ENCODE results near the gene P3R3URF.
A peak's percentile ranks its signal among the peaks of the same experiment; 100 is the strongest.

The P3R3URF gene

GRCh38 chr1:46199233-46199749 lies 23.0 kb upstream of the P3R3URF start:
- ATAC-seq, result no peak
- no peak for TF ChIP-seq ZNF8 (CRISPR knock-in tag; IDR thresholded peaks at IDR 0.05)
- TF ChIP-seq SNAI2 (CRISPR knock-in tag; IDR thresholded peaks at IDR 0.05), result no peak
- TF ChIP-seq GLIS3 (CRISPR knock-in tag; IDR thresholded peaks at IDR 0.05), result no peak
- no peak for TF ChIP-seq POU6F1 (CRISPR knock-in tag; IDR thresholded peaks at IDR 0.05; ENCODE audit: borderline replicate concordance, low read depth)
- TF ChIP-seq PPARA (CRISPR knock-in tag; IDR thresholded peaks at IDR 0.05; ENCODE audit: borderline replicate concordance), result no peak
- no peak for TF ChIP-seq TSHZ2 (CRISPR knock-in tag; IDR thresholded peaks at IDR 0.05)
- no peak for TF ChIP-seq OSR1 (CRISPR knock-in tag; IDR thresholded peaks at IDR 0.05)
- TF ChIP-seq PATZ1 (CRISPR knock-in tag; IDR thresholded peaks at IDR 0.05; ENCODE audit: borderline replicate concordance), result no peak
- TF ChIP-seq CREB5 (CRISPR knock-in tag; IDR thresholded peaks at IDR 0.05; ENCODE audit: low read depth), result no peak
- no peak for TF ChIP-seq RARB (CRISPR knock-in tag; IDR thresholded peaks at IDR 0.05)
- TF ChIP-seq ARNTL (CRISPR knock-in tag; IDR thresholded peaks at IDR 0.05; ENCODE audit: borderline replicate concordance, low read depth), result no peak
- no peak for TF ChIP-seq ZNF70 (CRISPR knock-in tag; IDR thresholded peaks at IDR 0.05)
- TF ChIP-seq TOX (CRISPR knock-in tag; IDR thresholded peaks at IDR 0.05; ENCODE audit: borderline replicate concordance), result no peak

GRCh38 chr1:46197964-46198811 lies 21.9 kb upstream of the P3R3URF start, which contains the start of gene POMGNT1:
Gene POMGNT1 (minus strand): TSS chr1:46198434. CDS start chr1:46197821, 613 bp downstream.
- no peak for TF ChIP-seq ZFP30 (CRISPR knock-in tag; IDR thresholded peaks at IDR 0.05)
- TF ChIP-seq PPARA (CRISPR knock-in tag; IDR thresholded peaks at IDR 0.05; ENCODE audit: borderline replicate concordance), result no peak
- no peak for TF ChIP-seq TOX (CRISPR knock-in tag; IDR thresholded peaks at IDR 0.05; ENCODE audit: borderline replicate concordance)
- TF ChIP-seq TSHZ2 (CRISPR knock-in tag; IDR thresholded peaks at IDR 0.05), result no peak
- TF ChIP-seq ESRRG (CRISPR knock-in tag; IDR thresholded peaks at IDR 0.05), result no peak
- no peak for TF ChIP-seq RARB (CRISPR knock-in tag; IDR thresholded peaks at IDR 0.05)
- TF ChIP-seq ZC3H10 (CRISPR knock-in tag; IDR thresholded peaks at IDR 0.05), result no peak
- no peak for TF ChIP-seq POU6F1 (CRISPR knock-in tag; IDR thresholded peaks at IDR 0.05; ENCODE audit: borderline replicate concordance, low read depth)
- TF ChIP-seq ZNF70 (CRISPR knock-in tag; IDR thresholded peaks at IDR 0.05), result no peak
- TF ChIP-seq CSRNP3 (CRISPR knock-in tag; IDR thresholded peaks at IDR 0.05), result no peak
- no peak for TF ChIP-seq OSR1 (CRISPR knock-in tag; IDR thresholded peaks at IDR 0.05)
- ATAC-seq, result peak; percentile 83

Measured in SK-N-SH treated with all-trans-retinoic acid at 6 μM for 48 hours (cell line).